WERI-Rb-1 (cell line): ENCODE data around the gene CHD5.
"Not testable (repeated sequence)": the region's sequence is repeated elsewhere in the genome, so short reads cannot be mapped to it uniquely, and the experiment has no call there.

Experiments used
- DNase-seq: peaks from one replicate; pipeline ENCODE4 v3.0.0-alpha.2; 2020
- H3K27ac ChIP-seq: fragments of 250-450 bp; sonication (Bioruptor Pico); 2 replicates; pipeline ENCODE4 v1.5.1; 2020; ENCODE audit warnings: mild to moderate bottlenecking, moderate library complexity
- H3K27me3 ChIP-seq: fragments of 250-450 bp; sonication (Bioruptor Pico); 2 replicates; pipeline ENCODE4 v1.5.1; 2021; ENCODE audit warnings: mild to moderate bottlenecking, low read depth, moderate library complexity; ENCODE audit not compliant: insufficient read depth, severe bottlenecking
- H3K36me3 ChIP-seq: fragments of 250-450 bp; sonication (Bioruptor Pico); 2 replicates; pipeline ENCODE4 v1.5.1; 2020; ENCODE audit warnings: mild to moderate bottlenecking, moderate library complexity
- H3K4me3 ChIP-seq: 2 replicates; pipeline ENCODE4 v1.5.1; 2011; ENCODE audit warnings: low read depth, mild to moderate bottlenecking, control low read depth, low read length
- H3K9me3 ChIP-seq: fragments of 250-450 bp; sonication (Bioruptor Pico); 2 replicates; pipeline ENCODE4 v1.5.1; 2021; ENCODE audit warnings: mild to moderate bottlenecking, moderate library complexity; ENCODE audit not compliant: severe bottlenecking
- TF ChIP-seq, protein P1 (sequence below): IDR thresholded peaks from 2 replicates; pipeline ENCODE4 v1.5.1; 2011; ENCODE audit warnings: low read depth, mild to moderate bottlenecking, control low read depth, inconsistent platforms, low read length

CHD5 gene

DNA sequence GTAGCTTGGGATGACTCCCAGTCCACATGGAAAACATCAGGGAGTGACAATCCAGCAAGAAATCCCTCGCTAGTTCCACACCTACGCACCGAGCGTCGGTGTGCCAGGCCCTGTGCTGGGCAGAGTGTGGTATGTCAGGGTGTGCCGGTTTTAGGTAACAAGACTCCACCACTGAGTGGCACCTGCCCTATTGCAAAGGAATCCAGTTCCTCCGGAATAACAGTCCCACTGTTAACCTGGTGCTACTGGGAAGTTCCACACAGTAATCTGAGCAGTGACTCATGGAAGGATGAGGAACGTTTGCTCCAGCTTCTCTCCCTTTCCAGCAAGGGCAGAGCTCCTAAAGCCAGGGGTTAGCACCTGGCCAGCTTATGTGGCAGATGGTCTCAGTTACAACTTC, 40.1 kb upstream of the CHD5 start:
- H3K27ac ChIP-seq: no peak overlapping the region
- no peaks in the 10 kb centered on the region for H3K27me3 ChIP-seq
- TF ChIP-seq, protein P1, sequence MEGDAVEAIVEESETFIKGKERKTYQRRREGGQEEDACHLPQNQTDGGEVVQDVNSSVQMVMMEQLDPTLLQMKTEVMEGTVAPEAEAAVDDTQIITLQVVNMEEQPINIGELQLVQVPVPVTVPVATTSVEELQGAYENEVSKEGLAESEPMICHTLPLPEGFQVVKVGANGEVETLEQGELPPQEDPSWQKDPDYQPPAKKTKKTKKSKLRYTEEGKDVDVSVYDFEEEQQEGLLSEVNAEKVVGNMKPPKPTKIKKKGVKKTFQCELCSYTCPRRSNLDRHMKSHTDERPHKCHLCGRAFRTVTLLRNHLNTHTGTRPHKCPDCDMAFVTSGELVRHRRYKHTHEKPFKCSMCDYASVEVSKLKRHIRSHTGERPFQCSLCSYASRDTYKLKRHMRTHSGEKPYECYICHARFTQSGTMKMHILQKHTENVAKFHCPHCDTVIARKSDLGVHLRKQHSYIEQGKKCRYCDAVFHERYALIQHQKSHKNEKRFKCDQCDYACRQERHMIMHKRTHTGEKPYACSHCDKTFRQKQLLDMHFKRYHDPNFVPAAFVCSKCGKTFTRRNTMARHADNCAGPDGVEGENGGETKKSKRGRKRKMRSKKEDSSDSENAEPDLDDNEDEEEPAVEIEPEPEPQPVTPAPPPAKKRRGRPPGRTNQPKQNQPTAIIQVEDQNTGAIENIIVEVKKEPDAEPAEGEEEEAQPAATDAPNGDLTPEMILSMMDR: no peak
- no peak overlapping the region for H3K4me3 ChIP-seq
- no peaks in the 10 kb centered on the region for H3K9me3 ChIP-seq
- H3K36me3 ChIP-seq: peaks cover 36% of the 10 kb centered on the region
- DNase-seq: no peak

GRCh38 chr1:6219641-6220040, 39.5 kb upstream of the CHD5 start:
- not testable (repeated sequence) for H3K27ac ChIP-seq, H3K9me3 ChIP-seq, H3K4me3 ChIP-seq, DNase-seq, H3K27me3 ChIP-seq
- H3K36me3 ChIP-seq: peaks cover 30% of the 10 kb centered on the region

DNA sequence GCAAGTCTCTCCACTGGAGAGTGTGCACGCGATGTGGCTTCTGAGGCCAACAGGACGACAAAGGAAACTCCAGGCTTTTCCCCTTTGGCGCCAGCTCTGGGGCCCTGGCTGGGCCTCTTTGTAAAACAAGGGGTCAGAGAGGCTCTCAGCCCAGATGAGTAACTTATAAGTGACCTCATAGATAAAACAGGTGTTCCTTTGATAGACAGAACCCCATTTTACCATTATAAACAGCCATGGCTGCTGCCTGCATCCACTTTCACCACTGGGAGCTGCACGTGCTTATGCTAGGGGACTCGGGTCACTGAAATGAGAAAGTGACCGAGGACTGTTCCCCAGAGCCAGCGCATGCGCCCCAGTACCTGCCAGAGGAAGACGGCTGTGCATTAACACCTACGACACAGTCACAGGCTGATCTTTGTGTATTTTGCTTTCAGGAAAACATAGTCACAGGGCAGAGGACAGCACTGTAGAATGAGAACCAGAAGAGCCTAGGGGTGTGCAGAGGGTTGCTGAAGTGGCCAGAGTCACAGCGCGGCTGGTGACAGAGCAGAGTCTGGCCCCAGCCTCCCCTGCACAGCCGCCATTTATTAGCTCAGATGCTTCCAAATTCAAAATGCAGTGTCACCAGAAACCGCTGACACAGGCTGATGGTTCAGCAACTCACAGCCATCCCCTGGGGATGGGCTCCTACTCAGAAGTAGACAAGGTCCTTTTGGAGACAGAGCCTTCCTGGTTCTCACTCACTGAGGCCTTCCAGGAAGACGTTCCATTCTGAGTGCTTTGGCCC, 38.4 kb upstream of the CHD5 start:
- TF ChIP-seq, protein P1: no peak
- no peak overlapping the region for H3K27ac ChIP-seq
- no peak for DNase-seq
- no peaks in the 10 kb centered on the region for H3K27me3 ChIP-seq
- peaks cover 19% of the 10 kb centered on the region for H3K36me3 ChIP-seq
- no peaks in the 10 kb centered on the region for H3K9me3 ChIP-seq
- no peak overlapping the region for H3K4me3 ChIP-seq

GRCh38 chr1:6212193-6212959, 32.3 kb upstream of the CHD5 start:
- peaks cover 31% of the 10 kb centered on the region; the same call in 1 of the 2 replicates for H3K36me3 ChIP-seq
- H3K27me3 ChIP-seq: no peaks in the 10 kb centered on the region
- TF ChIP-seq, protein P1: no peak
- no peak for DNase-seq
- no peaks in the 10 kb centered on the region for H3K9me3 ChIP-seq
- no peak overlapping the region for H3K27ac ChIP-seq
- H3K4me3 ChIP-seq: no peak overlapping the region

- Histone ChIP-seq H3K9me3 (no peaks in the 10 kb centered on the region), H3K27ac (no peak overlapping the region), H3K36me3 (peaks cover 31% of the 10 kb centered on the region; the same call in 1 of the 2 replicates), H3K4me3 (no peak overlapping the region), H3K27me3 (no peaks in the 10 kb centered on the region)
- no peak for DNase-seq
- TF ChIP-seq, protein P1: no peak
Observed at GRCh38 chr1:6211731-6212130, 31.6 kb upstream of the CHD5 start.

DNA sequence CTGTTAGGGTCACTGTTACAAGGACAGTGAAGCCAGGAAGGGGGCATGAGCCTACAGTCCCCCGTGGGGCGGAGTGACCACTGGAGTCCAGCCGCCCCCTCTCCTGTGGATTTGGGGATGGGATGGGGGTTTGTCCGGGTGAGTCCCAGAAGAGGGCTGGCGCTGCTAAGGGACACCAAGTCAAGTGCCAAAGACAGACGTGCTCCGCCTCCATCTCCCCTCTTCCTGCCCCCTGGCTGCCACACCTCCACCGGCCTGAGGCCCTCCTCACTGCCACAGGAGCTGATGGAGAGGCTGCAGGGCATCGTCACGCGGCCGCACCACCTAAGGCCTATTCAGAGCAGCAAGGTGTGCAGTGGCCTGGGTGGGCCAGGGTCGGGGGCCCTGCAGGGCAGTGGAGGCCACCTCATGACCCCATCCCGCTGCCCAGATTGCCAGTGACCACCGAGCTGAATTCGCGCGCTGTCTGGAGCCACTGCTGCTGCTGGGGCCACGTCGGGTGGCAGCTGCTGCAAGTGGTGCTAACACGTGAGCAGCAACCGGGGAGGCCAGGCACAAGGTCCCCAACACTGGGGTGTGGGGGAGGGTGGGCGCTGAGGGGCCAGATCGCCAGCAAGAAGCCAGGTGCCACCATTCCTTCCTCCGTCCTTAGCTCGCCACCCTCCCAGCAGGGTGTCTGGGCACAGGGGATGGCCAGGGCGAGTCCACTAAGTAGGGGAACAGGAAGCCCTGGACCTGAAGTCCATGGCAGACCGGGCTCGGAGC, 30.7 kb upstream of the CHD5 start:
- TF ChIP-seq, protein P1: no peak
- Histone ChIP-seq H3K36me3 (peaks cover 34% of the 10 kb centered on the region), H3K27ac (no peak overlapping the region), H3K9me3 (no peaks in the 10 kb centered on the region), H3K4me3 (no peak overlapping the region), H3K27me3 (no peaks in the 10 kb centered on the region)
- DNase-seq: no peak
